Suprapubic skin (tissue), 4 donors: Measurements from ENCODE around the gene KIAA0753.

Experiments
- POLR2A ChIP-seq, 2 donors: fragments of 450-650 bp; IDR thresholded peaks; one replicate each; pipeline ENCODE4 v1.6.1; 2017; ENCODE audit warnings: antibody characterized with exemption in 2 of 2, mild to moderate bottlenecking in 2 of 2, moderate library complexity in 2 of 2
- POLR2AphosphoS5 ChIP-seq, 3 donors: sonication (generic); formaldehyde crosslinking; IDR thresholded peaks; one replicate each; pipeline ENCODE4 v1.6.1; 2017; ENCODE audit warnings: antibody characterized with exemption in 3 of 3
- TF ChIP-seq, protein P1 (sequence below), 2 donors: fragments of 200-600 bp in 1 of 2; fragments of 450-650 bp in 1 of 2; sonication (generic) in 1 of 2; IDR thresholded peaks; one replicate each; pipeline ENCODE4 v1.5.1; 2016 to 2019; ENCODE audit warnings: antibody characterized with exemption in 2 of 2, mild to moderate bottlenecking in 1 of 2, moderate library complexity in 1 of 2

GRCh38 chr17:6599364-6599763 is 41.1 kb downstream of the KIAA0753 start:
- TF ChIP-seq, protein P1, sequence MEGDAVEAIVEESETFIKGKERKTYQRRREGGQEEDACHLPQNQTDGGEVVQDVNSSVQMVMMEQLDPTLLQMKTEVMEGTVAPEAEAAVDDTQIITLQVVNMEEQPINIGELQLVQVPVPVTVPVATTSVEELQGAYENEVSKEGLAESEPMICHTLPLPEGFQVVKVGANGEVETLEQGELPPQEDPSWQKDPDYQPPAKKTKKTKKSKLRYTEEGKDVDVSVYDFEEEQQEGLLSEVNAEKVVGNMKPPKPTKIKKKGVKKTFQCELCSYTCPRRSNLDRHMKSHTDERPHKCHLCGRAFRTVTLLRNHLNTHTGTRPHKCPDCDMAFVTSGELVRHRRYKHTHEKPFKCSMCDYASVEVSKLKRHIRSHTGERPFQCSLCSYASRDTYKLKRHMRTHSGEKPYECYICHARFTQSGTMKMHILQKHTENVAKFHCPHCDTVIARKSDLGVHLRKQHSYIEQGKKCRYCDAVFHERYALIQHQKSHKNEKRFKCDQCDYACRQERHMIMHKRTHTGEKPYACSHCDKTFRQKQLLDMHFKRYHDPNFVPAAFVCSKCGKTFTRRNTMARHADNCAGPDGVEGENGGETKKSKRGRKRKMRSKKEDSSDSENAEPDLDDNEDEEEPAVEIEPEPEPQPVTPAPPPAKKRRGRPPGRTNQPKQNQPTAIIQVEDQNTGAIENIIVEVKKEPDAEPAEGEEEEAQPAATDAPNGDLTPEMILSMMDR (IDR thresholded peaks at IDR 0.05): no peak
- TF ChIP-seq POLR2A (IDR thresholded peaks at IDR 0.05): no peak
- TF ChIP-seq POLR2AphosphoS5 (IDR thresholded peaks at IDR 0.05): no peak
